ENCODE results near the gene MPHOSPH8.
"Not testable (repeated sequence)": the region's sequence is repeated elsewhere in the genome, so short reads cannot be mapped to it uniquely, and the experiment has no call there.

Gene MPHOSPH8

DNA sequence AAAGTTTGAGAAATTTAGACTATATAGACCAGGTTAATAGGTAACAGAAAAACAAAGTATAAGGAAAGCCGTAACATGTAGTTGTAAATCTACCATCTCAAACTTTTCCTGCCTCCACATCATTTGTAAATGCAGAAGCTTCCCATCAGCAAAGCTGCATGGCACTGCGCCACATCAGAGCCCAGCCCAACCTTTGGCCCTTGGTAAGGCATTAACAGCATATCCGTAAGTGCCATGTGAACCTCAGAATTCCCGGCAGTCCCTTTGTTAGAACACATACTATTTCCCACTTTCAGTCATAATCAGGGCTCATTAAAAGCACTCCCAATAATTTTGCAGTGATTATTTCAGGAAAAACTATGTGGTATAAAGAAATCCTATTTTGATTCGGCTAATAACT, 51.6 kb downstream of the MPHOSPH8 start:
- DNase-seq = no peak

DNA sequence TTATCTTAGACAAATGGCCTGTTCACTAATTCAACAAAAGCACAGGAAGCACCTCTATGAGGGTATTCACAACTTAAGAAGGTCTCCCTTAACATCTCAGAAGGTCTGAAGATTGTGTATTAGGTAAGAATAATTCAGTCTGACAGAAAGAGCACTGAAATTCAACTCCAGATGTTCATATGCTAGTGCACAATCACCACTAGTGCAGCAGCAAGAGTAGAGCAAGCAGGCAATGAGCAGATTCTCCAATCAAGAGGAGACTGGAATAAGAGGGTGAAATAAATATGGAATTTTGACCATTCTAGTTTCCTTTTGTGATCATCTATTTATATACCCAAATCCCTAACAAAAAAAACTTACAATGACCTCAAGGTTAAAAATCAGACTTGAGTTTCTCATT, 52.0 kb downstream of the MPHOSPH8 start:
- DNase-seq = no peak

DNA sequence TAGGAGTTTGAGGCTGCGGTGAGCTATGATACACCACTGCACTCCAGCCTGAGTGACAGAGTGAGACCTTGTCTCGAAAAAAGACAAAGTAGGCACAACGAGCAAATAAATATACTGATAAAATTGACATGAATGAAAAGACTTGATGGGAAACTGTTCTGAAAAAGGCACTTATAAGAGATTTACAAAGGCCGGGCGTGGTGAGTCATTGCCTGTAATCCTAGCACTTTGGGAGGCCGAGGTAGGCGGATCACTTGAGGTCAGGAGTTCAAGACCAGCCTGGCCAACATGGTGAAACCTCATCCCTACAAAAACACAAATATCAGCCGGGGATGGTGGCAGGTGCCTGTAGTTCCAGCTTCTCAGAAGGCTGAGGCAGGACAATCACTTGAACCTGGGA, 58.0 kb downstream of the MPHOSPH8 start:
- not testable (repeated sequence) for DNase-seq

DNA sequence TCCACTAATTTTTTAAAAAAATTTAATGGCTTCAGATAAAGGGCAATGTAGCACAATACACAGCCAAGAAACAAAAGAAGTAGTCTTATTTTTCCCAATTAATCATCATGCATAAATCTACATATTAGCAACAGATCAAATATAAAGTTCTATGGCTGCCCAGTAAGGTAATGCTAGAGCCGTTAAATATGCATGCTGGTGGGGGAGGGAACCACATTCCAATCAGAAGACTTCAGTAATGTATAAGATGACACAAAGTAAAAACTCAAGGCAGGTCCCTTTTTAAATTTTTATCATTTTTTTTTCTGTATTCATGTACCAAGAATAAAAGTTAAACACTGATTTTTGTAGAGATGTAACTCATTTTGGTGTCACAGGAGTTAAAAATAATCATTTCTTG, 62.0 kb downstream of the MPHOSPH8 start:
- DNase-seq = no peak

DNA sequence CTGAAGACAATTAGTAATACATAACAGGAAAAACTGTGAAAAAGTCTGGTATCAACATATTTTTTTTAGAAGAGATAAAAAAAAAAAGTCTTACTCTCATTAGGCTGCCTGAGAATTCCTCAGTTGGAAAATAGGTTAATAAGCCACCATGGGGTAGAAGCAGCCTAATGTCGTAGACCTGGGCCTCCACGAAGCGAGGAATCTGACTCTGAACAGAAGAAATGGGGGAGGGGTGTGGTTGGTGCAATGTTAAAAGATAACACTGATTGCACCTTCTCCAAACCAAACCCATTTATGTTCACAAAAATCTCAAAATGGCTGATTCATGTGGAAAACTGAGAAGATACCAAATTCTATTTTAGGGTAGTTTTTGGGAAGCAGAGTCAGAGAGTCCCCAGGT, 62.4 kb downstream of the MPHOSPH8 start:
- no peak for DNase-seq

DNA sequence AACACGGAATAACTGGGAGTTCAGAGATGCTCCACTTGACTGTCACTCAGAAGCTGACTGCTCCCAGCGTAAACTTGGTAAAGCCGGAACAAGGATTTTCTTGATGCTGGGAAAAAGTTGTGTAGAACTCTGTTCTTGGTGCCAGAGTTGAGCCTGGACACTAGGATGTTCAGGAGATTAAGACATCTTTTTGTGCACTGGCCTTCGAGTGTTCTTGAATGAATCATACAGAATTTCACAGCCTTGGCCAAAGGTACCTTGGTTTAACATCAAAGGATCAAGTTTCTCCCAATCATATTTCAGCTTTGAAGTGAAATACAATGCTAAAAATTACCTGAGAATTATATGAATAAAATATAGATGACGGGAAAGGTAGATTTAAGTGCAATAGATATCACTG, 67.5 kb downstream of the MPHOSPH8 start:
- not testable (repeated sequence) for DNase-seq

DNA sequence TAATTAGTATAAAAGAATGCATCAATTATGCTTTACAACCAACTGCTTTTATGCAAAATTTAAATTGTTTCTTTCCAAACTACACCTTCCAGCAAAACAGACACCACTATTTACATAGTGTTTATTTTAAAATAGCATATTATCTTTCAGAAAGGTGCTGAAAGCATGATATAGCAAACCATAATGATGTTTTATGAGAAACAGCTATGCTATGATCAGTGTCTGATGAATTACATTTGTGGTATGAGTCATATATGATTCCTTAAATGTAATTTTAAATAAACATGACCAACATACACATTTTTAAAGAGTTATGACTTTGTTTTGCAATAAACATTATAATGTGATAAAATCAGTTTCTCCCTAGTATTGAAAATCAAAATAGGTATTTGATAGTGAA, 68.2 kb downstream of the MPHOSPH8 start:
- DNase-seq = not testable (repeated sequence)

DNA sequence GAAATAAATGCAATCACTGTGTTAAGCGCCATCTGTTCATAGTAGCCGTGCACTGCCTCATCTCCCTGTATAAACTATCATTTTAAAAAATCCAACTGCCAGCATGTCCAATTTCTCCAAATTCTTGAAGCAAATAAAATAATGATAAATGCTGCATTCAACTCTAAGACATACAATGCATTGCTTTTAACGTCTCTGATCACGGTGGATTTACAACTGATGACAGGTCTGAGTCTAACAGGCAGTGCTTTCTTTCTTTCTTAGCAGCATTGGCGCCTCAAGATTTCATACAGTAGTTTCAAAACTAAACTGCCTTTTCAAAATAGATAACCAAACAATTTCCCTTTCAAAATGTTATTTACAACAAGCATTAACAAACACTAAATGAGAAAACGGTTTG, 70.8 kb downstream of the MPHOSPH8 start:
- not testable (repeated sequence) for DNase-seq

DNA sequence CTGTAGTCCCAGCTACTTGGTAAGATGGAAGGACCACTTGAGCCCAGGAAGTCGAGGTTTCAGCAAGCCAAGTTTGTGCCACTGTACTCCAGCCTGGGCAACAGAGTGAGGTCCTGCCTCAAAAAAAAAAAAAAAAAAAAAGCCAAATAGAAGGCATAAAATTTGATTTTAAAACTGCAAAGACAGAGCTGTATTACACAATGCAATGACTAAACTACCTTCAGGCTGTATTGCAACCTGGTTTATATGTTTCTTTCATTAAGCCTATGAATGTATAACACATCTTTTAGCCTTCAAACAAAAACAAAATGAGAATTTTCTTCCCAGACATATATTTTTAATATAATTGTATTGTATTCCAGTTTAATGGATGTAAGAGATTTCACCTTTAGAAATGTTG, 75.6 kb downstream of the MPHOSPH8 start:
- not testable (repeated sequence) for DNase-seq

DNA sequence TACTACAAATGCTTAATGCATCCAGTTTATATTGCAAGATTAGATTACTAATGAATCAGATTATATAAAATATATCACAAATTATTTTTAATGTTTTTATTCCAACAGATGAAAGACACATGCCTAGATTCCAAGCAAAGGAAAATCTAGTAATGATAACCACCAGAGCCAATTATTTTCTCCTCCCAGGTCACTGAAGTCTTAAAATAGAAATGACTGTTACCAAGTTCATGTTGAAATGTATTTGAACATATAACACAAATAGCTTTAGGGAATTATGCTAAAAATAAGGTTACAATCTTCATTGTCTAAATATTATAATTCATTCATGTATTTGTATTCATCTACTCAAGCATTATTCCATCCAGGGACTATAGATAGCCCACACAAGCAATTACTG, 76.3 kb downstream of the MPHOSPH8 start:
- DNase-seq = not testable (repeated sequence)

DNA sequence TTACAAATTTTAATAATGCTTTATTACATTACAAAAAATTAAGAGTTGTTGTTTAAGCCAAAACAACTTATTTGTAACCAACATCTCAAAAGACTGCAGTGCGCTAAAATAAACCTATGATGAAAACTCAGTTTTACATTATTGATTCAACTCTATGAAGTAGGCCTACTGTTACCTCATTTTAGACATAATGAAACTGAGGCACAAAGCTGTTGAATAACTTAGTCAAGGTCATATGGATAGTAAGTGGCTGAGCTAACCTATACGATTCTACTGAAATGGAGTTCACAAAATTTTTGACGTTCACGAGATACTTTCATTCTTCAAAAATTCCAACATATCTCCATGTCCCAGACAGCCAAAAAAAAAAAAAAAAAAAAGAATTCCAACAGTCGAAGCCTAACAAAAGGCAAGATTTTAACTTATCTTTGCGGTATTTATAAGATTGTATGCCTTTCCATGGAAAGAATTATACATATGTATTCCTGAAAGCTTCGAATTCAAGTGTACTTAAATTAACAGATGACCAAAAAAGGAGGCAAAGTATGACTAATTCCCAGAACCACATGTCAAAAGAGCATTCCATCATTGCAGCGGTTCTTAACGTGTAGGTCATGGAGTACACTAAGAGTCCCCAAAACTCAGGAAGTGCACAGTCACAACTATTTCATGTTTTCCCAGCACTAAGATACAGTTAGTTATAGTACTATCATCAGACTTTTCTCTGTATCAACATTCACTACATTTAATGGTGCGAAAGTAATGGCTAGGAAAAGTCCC, 79.9 kb downstream of the MPHOSPH8 start:
- DNase-seq = no peak

DNA sequence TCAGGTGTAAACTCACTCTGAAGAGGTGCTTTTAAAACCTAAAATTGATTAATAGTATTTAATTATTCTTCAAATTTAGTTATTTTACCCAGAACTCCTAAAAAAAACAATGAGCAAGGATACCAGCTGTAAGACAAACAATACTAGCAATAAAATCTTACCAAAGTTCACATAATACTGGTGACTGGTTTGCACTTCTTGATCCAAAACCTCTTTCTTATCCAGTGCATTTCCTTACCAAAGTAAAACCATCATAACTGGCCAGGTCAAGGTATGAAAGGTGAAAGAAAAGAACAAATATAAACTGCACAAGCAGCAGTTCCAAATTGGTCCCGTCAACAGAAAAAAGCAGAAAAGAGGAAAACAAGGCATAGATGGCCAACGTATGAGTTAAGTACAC, 86.6 kb downstream of the MPHOSPH8 start:
- no peak for DNase-seq
